Stomach (tissue), 9 donors: ENCODE data around the gene PRPF19. TPM values are rescaled to one million over a fixed set of nuclear protein-coding genes. Genes with fewer than 3 reads are reported as not detected.

Experiments
- DNase-seq, 2 donors: peaks; one replicate each; pipeline versions ENCODE4 v3.0.0 to v3.0.0-alpha.2; 2013 to 2019
- H3K27ac ChIP-seq, 5 donors: fragments of 200-600 bp in 4 of 5; sonication (generic) in 4 of 5; one replicate each; pipeline ENCODE4 v1.5.1; 2013 to 2019; ENCODE audit warnings: mild to moderate bottlenecking in 1 of 5, moderate library complexity in 1 of 5
- H3K27me3 ChIP-seq, 3 donors: fragments of 200-600 bp; sonication (generic); one replicate each; pipeline ENCODE4 v1.5.1; 2017 to 2019; ENCODE audit warnings: mixed run types in 1 of 3
- H3K36me3 ChIP-seq, 4 donors: fragments of 200-600 bp; sonication (generic); 1 replicate in 3 of 4; 2 replicates in 1 of 4; pipeline ENCODE4 v1.5.1; 2016 to 2019
- H3K4me1 ChIP-seq, 4 donors: fragments of 200-600 bp; sonication (generic); one replicate each; pipeline ENCODE4 v1.5.1; 2016 to 2019
- H3K4me3 ChIP-seq, 4 donors: fragments of 200-600 bp; sonication (generic) in 3 of 4; one replicate each; pipeline ENCODE4 v1.5.1; 2016 to 2019; ENCODE audit warnings: mild to moderate bottlenecking in 1 of 4
- H3K9me3 ChIP-seq, 4 donors: fragments of 200-600 bp; sonication (generic); one replicate each; pipeline ENCODE4 v1.5.1; 2016 to 2019
- CTCF ChIP-seq, 7 experiments: fragments of 450-650 bp in 4 of 7; fragments of 200-600 bp in 3 of 7; sonication (generic) in 3 of 7; IDR thresholded peaks; one replicate each; pipeline ENCODE4 v1.5.1; 2016 to 2019; ENCODE audit warnings: antibody characterized with exemption in 7 of 7, control low read depth in 2 of 7, mild to moderate bottlenecking in 1 of 7
- EP300 ChIP-seq: sonication (generic); formaldehyde crosslinking; IDR thresholded peaks from one replicate; pipeline ENCODE4 v1.6.1; 2017; ENCODE audit warnings: antibody characterized with exemption
- POLR2A ChIP-seq, 4 donors: fragments of 450-650 bp; IDR thresholded peaks; one replicate each; pipeline ENCODE4 v1.6.1; 2016; ENCODE audit warnings: antibody characterized with exemption in 4 of 4, control low read depth in 2 of 4, mild to moderate bottlenecking in 1 of 4, moderate library complexity in 1 of 4
- POLR2AphosphoS5 ChIP-seq, 3 donors: sonication (generic); formaldehyde crosslinking; IDR thresholded peaks; one replicate each; pipeline ENCODE4 v1.6.1; 2016; ENCODE audit warnings: antibody characterized with exemption in 3 of 3
- WGBS, 5 donors: extraction: QIAGEN DNeasy Blood & Tissue Kit in 3 of 5; methylation state at CpG; one replicate each; pipeline versions ENCODE4 v1.1.5 to v1.1.7; 2013 to 2018; 5-methylcytosine and 5-hydroxymethylcytosine counted together
- intact Hi-C: fragments of 100-400 bp; cut with DNase I; formaldehyde crosslinking; loops from one replicate; pipeline ENCODE4 v1.15.1; 2023; ENCODE audit warnings: low total_unique reads
- polyA plus RNA-seq, 3 donors: library from polyadenylated mRNA; stranded (reverse); fragments of 200-250 nt; gene quantifications; one replicate each; pipeline ENCODE4 v1.2.3, GENCODE V29; 2013
- total RNA-seq, 5 donors: library from RNA; depleted of rRNA; stranded (reverse); fragments of >200 nt; gene quantifications; one replicate each; pipeline versions ENCODE4 v1.1.0 to v1.2.3, GENCODE V29; 2014 to 2016
- donor health status: healthy with polysubstance abuse.
- donor health status: Bipolar disorder and iron deficiency.
- donor health status: healthy.

Gene PRPF19
- total and polyA plus RNA-seq, 8 donors = 3.5 to 86.1 (median 50.3) TPM

- TF ChIP-seq CTCF (IDR thresholded peaks at IDR 0.05) (no peak), EP300 (no peak), POLR2AphosphoS5 (IDR thresholded peaks at IDR 0.05) (no peak), POLR2A (IDR thresholded peaks at IDR 0.05) (no peak)
- no peaks in the 10 kb centered on the region for H3K27me3 ChIP-seq
- WGBS, 5 donors = 77 to 84% (median 80%) methylated on average over 5 of the region's 5 CpGs
- H3K36me3 ChIP-seq = peaks cover 0 to 27% (median 20%) of the 10 kb centered on the region in 4 donors
- H3K27ac ChIP-seq = peak overlapping the region in 2 of 5 donors; percentile 43 to 79
- no peak for DNase-seq
- H3K4me3 ChIP-seq = no peak overlapping the region
- H3K9me3 ChIP-seq = no peaks in the 10 kb centered on the region
- H3K4me1 ChIP-seq = peaks cover 0 to 30% (median 14%) of the 10 kb centered on the region in 4 donors
- intact Hi-C loops = no loop called here
These were observed 26.3 kb downstream of the PRPF19 start for GRCh38 chr11:60879971-60880588.

- DNase-seq = no peak
- no peaks in the 10 kb centered on the region for H3K27me3 ChIP-seq
- peaks cover 0 to 28% (median 20%) of the 10 kb centered on the region in 4 donors for H3K36me3 ChIP-seq
- 67 to 91% (median 83%) methylated on average over 1 of the region's 1 CpG for WGBS, 5 donors
- peak overlapping the region in 3 of 5 donors; percentile 43 to 79 (median 72) for H3K27ac ChIP-seq
- intact Hi-C loops = no loop called here
- H3K4me1 ChIP-seq = peaks cover 0 to 30% (median 14%) of the 10 kb centered on the region in 4 donors
- no peak overlapping the region for H3K4me3 ChIP-seq
- TF ChIP-seq POLR2A (IDR thresholded peaks at IDR 0.05) = no peak
- TF ChIP-seq CTCF (IDR thresholded peaks at IDR 0.05) = no peak
- TF ChIP-seq POLR2AphosphoS5 (IDR thresholded peaks at IDR 0.05) = no peak
- no peak for TF ChIP-seq EP300
- no peaks in the 10 kb centered on the region for H3K9me3 ChIP-seq
These were observed 27.3 kb downstream of the PRPF19 start for GRCh38 chr11:60879104-60879503.

- WGBS, 5 donors = 57 to 82% (median 70%) methylated on average over 5 of the region's 5 CpGs
- Histone ChIP-seq H3K36me3 (peaks cover 0 to 28% (median 20%) of the 10 kb centered on the region in 4 donors), H3K9me3 (no peaks in the 10 kb centered on the region), H3K27ac (peak overlapping the region; percentile 32 to 79 (median 68)), H3K4me3 (no peak overlapping the region), H3K27me3 (no peaks in the 10 kb centered on the region), H3K4me1 (peaks cover 2 to 30% (median 14%) of the 10 kb centered on the region in 4 donors)
- DNase-seq = no peak
- intact Hi-C loops = no loop called here
- TF ChIP-seq POLR2AphosphoS5 (IDR thresholded peaks at IDR 0.05) (peak in 1 of 3 donors; percentile 55), CTCF (IDR thresholded peaks at IDR 0.05) (no peak)
These were observed 27.9 kb downstream of the PRPF19 start for GRCh38 chr11:60878245-60879101.

- TF ChIP-seq CTCF (IDR thresholded peaks at IDR 0.05) (no peak), POLR2A (IDR thresholded peaks at IDR 0.05) (no peak), POLR2AphosphoS5 (IDR thresholded peaks at IDR 0.05) (no peak), EP300 (no peak)
- Histone ChIP-seq H3K4me3 (no peak overlapping the region), H3K36me3 (peaks cover 0 to 20% (median 15%) of the 10 kb centered on the region in 4 donors), H3K27ac (peak overlapping the region in 1 of 5 donors; percentile 21), H3K9me3 (no peaks in the 10 kb centered on the region), H3K4me1 (peaks cover 4 to 33% (median 19%) of the 10 kb centered on the region in 4 donors), H3K27me3 (no peaks in the 10 kb centered on the region)
- whole genome bisulfite sequencing, 5 donors = 95 to 100% (median 100%) methylated on average over 1 to 2 of the region's 2 CpGs
- intact Hi-C loops = no loop called here
- DNase-seq = no peak
These were observed 30.3 kb downstream of the PRPF19 start for GRCh38 chr11:60876168-60876485.
